Right lobe of liver (tissue), 4 donors: ENCODE measurements around the gene PTEN.

ENCODE experiments used
- CTCF ChIP-seq, 4 donors: fragments of 200-600 bp in 3 of 4; fragments of 450-650 bp in 1 of 4; IDR thresholded peaks; one replicate each; pipeline versions ENCODE4 v1.5.1 to v1.8.0; 2016 to 2022; ENCODE audit warnings: antibody characterized with exemption in 4 of 4, mild to moderate bottlenecking in 2 of 4
- POLR2A ChIP-seq: fragments of 450-650 bp; IDR thresholded peaks from one replicate; pipeline ENCODE4 v1.6.1; 2017; ENCODE audit warnings: antibody characterized with exemption, mild to moderate bottlenecking
- donor health status: DM: no; HTN: no; CAD: no.
- donor health status: DM: no; HTN: no; CAD: no.
- donor health status: DM: no; HTN: yes; CAD: no.

DNA sequence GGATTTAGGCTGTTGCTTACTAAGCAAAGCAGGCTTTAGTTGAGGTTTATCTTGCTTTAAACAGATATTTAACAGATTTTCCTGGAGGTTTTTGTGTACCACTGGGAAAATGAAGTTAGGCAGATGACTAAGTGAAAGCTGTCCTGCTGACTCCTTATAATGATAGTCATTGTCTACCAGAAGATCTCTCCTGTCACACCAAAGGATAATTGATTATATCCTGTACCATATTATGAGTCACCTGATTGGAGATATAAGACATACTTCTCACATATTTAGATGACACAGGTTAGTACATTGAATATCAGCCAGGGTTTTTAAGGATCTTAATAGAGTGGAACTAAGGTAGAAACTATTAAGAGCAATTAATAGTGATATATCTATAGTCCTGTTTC, 68.4 kb downstream of the PTEN start:
- TF ChIP-seq CTCF (IDR thresholded peaks at IDR 0.05) (no peak), POLR2A (no peak)
